Central memory CD8-positive, alpha-beta T cell (primary cell): Measurements from ENCODE around the gene FAM78A.
A peak's percentile ranks its signal among the peaks of the same experiment; 100 is the strongest.
"Not testable (repeated sequence)": the region's sequence is repeated elsewhere in the genome, so short reads cannot be mapped to it uniquely, and the experiment has no call there.

Source experiments
- ATAC-seq: fragments of 150-1000 bp; cut with Tn5 transposase; replicated peaks from 2 replicates; pipeline ENCODE4 v1.10.0; 2022; ENCODE audit warnings: mild to moderate bottlenecking, moderate FRiP score, moderate number of reproducible peaks; ENCODE audit not compliant: poor library complexity, severe bottlenecking; ENCODE audit errors: extremely low read depth
- DNase-seq, 2 donors: peaks; one replicate each; pipeline ENCODE4 v3.0.0; 2021; ENCODE audit warnings: low spot score in 2 of 2
- H3K27ac Mint-ChIP-seq: one replicate; pipeline ENCODE4 v1.8.0; 2022; ENCODE audit warnings: low read depth, mild to moderate bottlenecking, moderate library complexity, mixed read lengths
- H3K27me3 Mint-ChIP-seq: one replicate; pipeline ENCODE4 v1.8.0; 2022; ENCODE audit warnings: mixed read lengths
- H3K36me3 Mint-ChIP-seq: one replicate; pipeline ENCODE4 v1.8.0; 2022; ENCODE audit warnings: mild to moderate bottlenecking, moderate library complexity, mixed read lengths; ENCODE audit not compliant: insufficient read depth
- H3K4me1 Mint-ChIP-seq: one replicate; pipeline ENCODE4 v1.8.0; 2022; ENCODE audit warnings: mixed read lengths
- H3K4me3 Mint-ChIP-seq: one replicate; pipeline ENCODE4 v1.8.0; 2022; ENCODE audit warnings: mild to moderate bottlenecking, moderate library complexity, mixed read lengths
- H3K9me3 Mint-ChIP-seq: one replicate; pipeline ENCODE4 v1.8.0; 2022; ENCODE audit warnings: mixed read lengths

Gene FAM78A

GRCh38 chr9:131260751-131261452, 15.4 kb downstream of the FAM78A start:
- H3K9me3 Mint-ChIP-seq: no peaks in the 10 kb centered on the region
- H3K4me3 Mint-ChIP-seq: no peak overlapping the region
- ATAC-seq (no peak), DNase-seq (no peak)
- H3K27me3 Mint-ChIP-seq: no peaks in the 10 kb centered on the region
- H3K4me1 Mint-ChIP-seq: peaks cover 55% of the 10 kb centered on the region
- peaks cover 75% of the 10 kb centered on the region for H3K36me3 Mint-ChIP-seq
- no peak overlapping the region for H3K27ac Mint-ChIP-seq

DNA sequence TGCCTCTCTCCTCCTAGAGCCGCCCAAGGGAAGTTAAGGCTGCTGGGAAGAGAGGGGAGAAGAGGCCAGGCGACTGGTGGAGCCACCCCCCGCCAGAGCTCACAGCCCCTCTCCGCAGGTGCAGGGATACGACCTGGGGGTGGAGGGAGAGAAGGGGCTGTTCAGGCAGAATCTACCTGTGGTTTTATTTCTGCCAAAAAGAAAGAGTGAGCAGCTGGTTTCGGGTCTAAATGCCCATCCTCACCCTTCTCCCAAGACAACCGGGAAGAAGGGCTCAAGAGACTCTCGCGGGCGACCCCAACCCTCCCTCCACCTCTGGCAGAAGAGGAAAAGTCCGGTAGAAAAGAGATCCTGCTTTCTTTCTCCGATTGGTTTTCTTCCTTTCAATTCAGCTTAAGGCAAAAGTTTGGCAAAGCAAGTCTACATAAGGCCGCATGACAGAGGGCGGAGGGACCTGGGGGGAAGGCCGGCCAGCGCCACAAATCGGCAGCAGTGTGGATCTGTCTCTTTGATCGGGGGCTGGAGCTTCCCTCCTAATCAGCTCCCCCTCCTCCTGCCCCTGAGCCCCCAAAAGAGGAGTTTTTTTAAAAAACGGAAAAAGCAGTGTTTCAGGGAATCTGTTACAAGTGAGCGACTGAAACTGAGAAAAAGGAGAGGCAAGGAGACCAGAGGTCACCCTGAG, 16.3 kb downstream of the FAM78A start:
- Mint-ChIP-seq H3K4me3 (no peak overlapping the region), H3K9me3 (no peaks in the 10 kb centered on the region), H3K27me3 (no peaks in the 10 kb centered on the region), H3K4me1 (peaks cover 56% of the 10 kb centered on the region), H3K36me3 (peaks cover 71% of the 10 kb centered on the region), H3K27ac (peak overlapping the region; percentile 38)
- ATAC-seq (no peak), DNase-seq (no peak)

GRCh38 chr9:131259432-131259898, 16.8 kb downstream of the FAM78A start:
- Mint-ChIP-seq H3K9me3 (no peaks in the 10 kb centered on the region), H3K27me3 (no peaks in the 10 kb centered on the region), H3K27ac (peak overlapping the region; percentile 38), H3K36me3 (peaks cover 65% of the 10 kb centered on the region), H3K4me1 (peaks cover 51% of the 10 kb centered on the region), H3K4me3 (no peak overlapping the region)
- ATAC-seq (no peak), DNase-seq (no peak)

DNA sequence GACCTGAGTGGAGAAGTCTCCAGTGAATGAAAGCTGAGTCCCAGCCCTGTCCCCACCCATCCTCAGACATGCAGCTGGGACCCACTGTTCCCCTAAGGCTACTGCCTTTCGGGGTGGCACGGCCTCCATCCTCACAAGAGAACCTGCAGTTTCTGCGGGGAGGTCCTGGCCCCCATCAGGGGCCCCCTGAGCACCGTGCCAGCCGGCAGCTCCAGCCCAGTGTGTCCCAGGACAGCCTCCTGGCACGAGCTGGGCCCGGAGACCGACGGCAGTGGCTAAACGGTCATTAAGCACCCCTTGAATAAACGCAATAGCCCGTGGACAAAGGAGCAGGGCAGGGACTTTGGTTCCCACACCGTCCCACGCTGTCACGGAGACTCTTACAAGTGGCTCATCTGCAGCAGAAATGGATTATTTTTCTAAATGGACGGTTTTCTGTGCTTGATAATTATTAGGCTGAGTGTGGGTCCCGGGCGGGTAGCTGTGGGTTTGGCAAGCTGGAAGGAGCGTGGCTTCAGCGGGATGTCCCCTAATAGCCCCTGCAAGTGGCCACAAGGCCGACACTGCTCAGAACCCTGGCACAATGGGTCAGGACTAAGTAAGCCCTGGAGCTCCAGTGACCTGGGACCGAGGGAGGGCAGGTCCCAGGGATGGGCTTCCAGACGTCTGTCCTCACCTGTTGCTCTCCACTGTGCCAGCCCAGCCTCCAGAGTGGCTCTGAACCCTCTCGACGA, 17.4 kb downstream of the FAM78A start:
- Mint-ChIP-seq H3K4me3 (no peak overlapping the region), H3K27me3 (no peaks in the 10 kb centered on the region), H3K4me1 (peaks cover 50% of the 10 kb centered on the region), H3K9me3 (no peaks in the 10 kb centered on the region), H3K36me3 (peaks cover 61% of the 10 kb centered on the region), H3K27ac (peak overlapping the region; percentile 93)
- ATAC-seq (no peak), DNase-seq (no peak)

- no peak for DNase-seq
- H3K27me3 Mint-ChIP-seq: no peaks in the 10 kb centered on the region
- H3K4me3 Mint-ChIP-seq: no peak overlapping the region
- peak overlapping the region; percentile 93 for H3K27ac Mint-ChIP-seq
- peaks cover 56% of the 10 kb centered on the region for H3K36me3 Mint-ChIP-seq
- H3K9me3 Mint-ChIP-seq: no peaks in the 10 kb centered on the region
- no peak for ATAC-seq
- H3K4me1 Mint-ChIP-seq: peaks cover 48% of the 10 kb centered on the region
These were observed 18.1 kb downstream of the FAM78A start for GRCh38 chr9:131258186-131258585.

DNA sequence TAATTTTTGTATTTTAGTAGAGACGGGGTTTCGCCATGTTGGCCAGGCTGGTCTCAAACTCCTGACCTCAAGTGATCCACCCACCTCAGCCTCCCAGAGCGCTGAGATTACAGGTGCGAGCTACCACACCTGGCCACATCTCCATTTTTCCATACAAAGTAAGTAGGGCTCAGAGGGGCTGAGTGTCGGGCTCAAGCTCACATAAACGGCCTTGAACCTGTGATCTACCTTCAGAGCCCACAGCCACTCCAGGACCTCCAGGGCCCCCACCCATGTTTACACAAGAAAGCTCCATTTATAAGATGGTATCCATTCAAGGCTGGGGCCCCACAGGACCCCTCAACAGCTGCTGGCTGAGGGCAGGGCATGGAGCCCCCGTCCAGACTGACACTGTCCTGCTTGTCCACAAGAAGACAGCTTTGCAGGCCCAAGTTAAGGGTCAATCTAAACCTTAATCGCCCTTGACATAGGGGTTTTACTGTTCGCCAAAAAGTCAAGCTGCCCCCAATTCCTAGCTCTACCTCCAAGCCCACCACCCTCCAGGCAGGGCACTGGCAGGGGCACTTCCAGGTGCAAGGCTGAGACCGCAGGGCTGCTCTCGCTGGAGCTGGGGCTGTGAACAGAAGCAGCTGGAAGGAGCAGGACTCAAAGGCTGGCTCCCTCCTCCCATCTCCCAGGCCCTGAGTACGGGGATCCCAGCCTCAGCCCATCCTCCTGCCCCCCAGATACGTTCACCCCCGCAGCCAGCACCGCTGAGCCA, 18.9 kb downstream of the FAM78A start:
- peak overlapping the region; percentile 77 for H3K4me3 Mint-ChIP-seq
- H3K27me3 Mint-ChIP-seq: no peaks in the 10 kb centered on the region
- no peaks in the 10 kb centered on the region for H3K9me3 Mint-ChIP-seq
- H3K36me3 Mint-ChIP-seq: peaks cover 56% of the 10 kb centered on the region
- ATAC-seq: no peak
- H3K27ac Mint-ChIP-seq: peak overlapping the region; percentile 93
- no peak for DNase-seq
- peaks cover 46% of the 10 kb centered on the region for H3K4me1 Mint-ChIP-seq

GRCh38 chr9:131255676-131256197, 20.6 kb downstream of the FAM78A start:
- Mint-ChIP-seq H3K27ac (peak overlapping the region; percentile 93), H3K27me3 (no peaks in the 10 kb centered on the region), H3K36me3 (peaks cover 39% of the 10 kb centered on the region), H3K4me3 (peak overlapping the region; percentile 77), H3K4me1 (peaks cover 44% of the 10 kb centered on the region), H3K9me3 (no peaks in the 10 kb centered on the region)
- ATAC-seq (no peak), DNase-seq (no peak)

DNA sequence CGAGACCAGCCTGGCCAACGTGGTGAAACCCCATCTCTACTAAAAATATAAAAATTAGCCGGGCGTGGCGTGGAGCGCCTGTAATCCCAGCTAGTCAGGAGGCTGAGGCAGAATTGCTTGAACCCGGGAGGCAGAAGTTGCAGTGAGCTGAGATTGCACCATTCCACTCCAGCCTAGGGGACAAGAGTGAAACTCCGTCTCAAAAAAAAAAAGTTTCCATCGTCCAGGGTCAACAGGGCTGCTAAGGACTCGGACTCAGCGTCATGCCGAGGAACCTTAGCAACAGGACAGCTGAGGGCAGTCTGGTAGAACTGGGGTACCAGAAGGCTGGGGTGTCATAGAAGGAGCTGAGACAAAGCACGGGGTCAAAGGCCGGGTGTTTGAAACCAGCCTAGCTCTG, 21.7 kb downstream of the FAM78A start:
- peaks cover 28% of the 10 kb centered on the region for H3K36me3 Mint-ChIP-seq
- no peaks in the 10 kb centered on the region for H3K9me3 Mint-ChIP-seq
- H3K27me3 Mint-ChIP-seq: no peaks in the 10 kb centered on the region
- peaks cover 37% of the 10 kb centered on the region for H3K4me1 Mint-ChIP-seq
- DNase-seq: no peak
- ATAC-seq: no peak
- H3K27ac Mint-ChIP-seq: no peak overlapping the region
- peak overlapping the region; percentile 77 for H3K4me3 Mint-ChIP-seq

DNA sequence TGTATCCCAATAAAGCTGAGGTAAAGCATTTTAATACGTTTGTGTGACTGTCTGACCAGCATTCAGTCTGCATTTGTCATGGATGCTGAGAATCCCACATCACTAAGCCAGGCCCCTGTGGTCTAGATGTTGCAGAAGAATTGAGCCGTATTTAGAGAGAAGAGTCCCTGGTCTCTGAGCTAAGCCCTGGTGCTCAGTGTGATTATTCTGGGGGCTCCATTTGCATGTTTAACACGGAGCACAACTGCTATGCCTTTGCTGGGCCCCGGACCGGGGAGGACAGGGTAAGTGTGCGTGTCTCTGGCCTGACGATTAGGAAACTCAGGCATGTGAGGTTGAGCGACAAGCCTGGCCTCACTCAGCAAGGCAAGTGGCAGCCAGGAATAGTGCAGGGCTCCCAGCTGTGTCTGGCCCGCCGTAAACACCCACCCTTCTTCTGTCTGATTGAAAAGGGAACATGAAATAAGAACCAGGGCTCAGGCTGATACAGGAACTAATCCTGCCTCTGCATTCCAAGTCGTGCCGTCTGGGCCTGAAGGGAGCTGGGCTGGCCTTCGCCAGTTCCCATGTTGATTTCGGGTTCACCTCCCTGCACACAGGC, 22.3 kb downstream of the FAM78A start:
- H3K27ac Mint-ChIP-seq: no peak overlapping the region
- peaks cover 37% of the 10 kb centered on the region for H3K4me1 Mint-ChIP-seq
- ATAC-seq (no peak), DNase-seq (no peak)
- H3K27me3 Mint-ChIP-seq: no peaks in the 10 kb centered on the region
- H3K36me3 Mint-ChIP-seq: peaks cover 24% of the 10 kb centered on the region
- no peaks in the 10 kb centered on the region for H3K9me3 Mint-ChIP-seq
- H3K4me3 Mint-ChIP-seq: peak overlapping the region; percentile 83

DNA sequence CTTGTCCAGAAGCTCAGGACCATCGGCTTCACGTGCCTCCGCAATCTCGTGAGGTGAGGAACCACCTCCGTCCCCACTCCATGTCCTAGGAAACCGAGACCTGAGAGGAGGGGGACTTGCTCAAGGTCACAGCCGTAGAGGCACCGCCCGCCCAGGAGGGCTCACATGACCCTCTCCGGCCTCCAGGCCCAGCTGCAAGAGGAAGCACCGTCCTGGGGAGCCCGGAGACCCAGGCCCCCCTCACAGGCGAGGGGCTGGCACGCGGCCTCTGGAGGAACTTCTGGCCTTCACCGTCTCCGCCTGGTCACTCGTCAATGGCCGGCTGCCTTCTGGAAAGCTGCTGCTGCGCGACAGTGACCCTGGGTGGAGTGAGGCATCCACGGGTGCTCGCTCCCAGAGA, 24.2 kb downstream of the FAM78A start:
- peak overlapping the region; percentile 94 for H3K27ac Mint-ChIP-seq
- peaks cover 17% of the 10 kb centered on the region for H3K36me3 Mint-ChIP-seq
- H3K4me3 Mint-ChIP-seq: peak overlapping the region; percentile 83
- H3K9me3 Mint-ChIP-seq: no peaks in the 10 kb centered on the region
- H3K4me1 Mint-ChIP-seq: peaks cover 26% of the 10 kb centered on the region
- DNase-seq (no peak), ATAC-seq (no peak)
- no peaks in the 10 kb centered on the region for H3K27me3 Mint-ChIP-seq

DNA sequence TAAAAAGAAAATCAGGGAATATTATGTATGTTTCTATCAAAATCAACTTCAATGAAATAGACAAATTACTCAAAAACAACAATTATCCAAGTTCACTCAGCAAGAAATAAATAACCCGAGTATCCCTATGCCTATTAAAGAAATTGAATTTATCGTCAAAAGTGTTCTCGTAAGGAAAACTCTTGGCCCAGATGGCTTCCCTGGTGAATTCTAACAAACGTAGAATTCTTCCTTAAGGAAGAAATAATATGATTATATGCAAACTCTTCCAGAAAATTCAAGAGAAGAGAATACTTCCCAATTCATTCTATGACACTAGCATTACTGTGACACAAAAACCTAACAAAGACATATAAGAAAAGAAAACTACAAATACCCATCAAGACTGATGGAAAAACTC, 29.7 kb downstream of the FAM78A start:
- no peaks in the 10 kb centered on the region for H3K4me1 Mint-ChIP-seq
- H3K36me3 Mint-ChIP-seq: no peaks in the 10 kb centered on the region
- no peaks in the 10 kb centered on the region for H3K27me3 Mint-ChIP-seq
- DNase-seq (no peak), ATAC-seq (no peak)
- H3K4me3 Mint-ChIP-seq: no peak overlapping the region
- peak overlapping the region; percentile 79 for H3K27ac Mint-ChIP-seq
- H3K9me3 Mint-ChIP-seq: no peaks in the 10 kb centered on the region

GRCh38 chr9:131244331-131244730, 32.0 kb downstream of the FAM78A start:
- H3K4me3 Mint-ChIP-seq: not testable (repeated sequence)

More at GRCh38 chr9:131244331-131244730, 32.0 kb downstream of the FAM78A start:
- not testable (repeated sequence) for ATAC-seq, DNase-seq, H3K9me3 Mint-ChIP-seq, H3K36me3 Mint-ChIP-seq, H3K27me3 Mint-ChIP-seq, H3K4me1 Mint-ChIP-seq, H3K27ac Mint-ChIP-seq
